Osteocyte (in vitro differentiated cells): ENCODE data around the gene PKP1. TPM values are rescaled to one million over a fixed set of nuclear protein-coding genes. Genes with fewer than 3 reads are reported as not detected.

ENCODE experiments used
- DNase-seq: peaks from one replicate; pipeline ENCODE4 v3.0.0; 2021; ENCODE audit warnings: mixed read lengths; ENCODE audit not compliant: unreplicated experiment; ENCODE audit errors: extremely low spot score
- H3K27ac Mint-ChIP-seq: one replicate; pipeline ENCODE4 v1.8.0; 2021; ENCODE audit warnings: mild to moderate bottlenecking, mixed read lengths; ENCODE audit not compliant: unreplicated experiment
- H3K27me3 Mint-ChIP-seq: one replicate; pipeline ENCODE4 v1.8.0; 2021; ENCODE audit warnings: mixed read lengths; ENCODE audit not compliant: unreplicated experiment
- H3K36me3 Mint-ChIP-seq: one replicate; pipeline ENCODE4 v1.8.0; 2021; ENCODE audit warnings: mixed read lengths; ENCODE audit not compliant: unreplicated experiment
- H3K4me1 Mint-ChIP-seq: one replicate; pipeline ENCODE4 v1.8.0; 2021; ENCODE audit warnings: mixed read lengths; ENCODE audit not compliant: unreplicated experiment
- H3K4me3 Mint-ChIP-seq: one replicate; pipeline ENCODE4 v1.8.0; 2021; ENCODE audit warnings: mild to moderate bottlenecking, moderate library complexity, mixed read lengths; ENCODE audit not compliant: unreplicated experiment
- H3K9me3 Mint-ChIP-seq: one replicate; pipeline ENCODE4 v1.8.0; 2021; ENCODE audit warnings: mixed read lengths; ENCODE audit not compliant: unreplicated experiment
- total RNA-seq: library from RNA; stranded (reverse); gene quantifications from 2 replicates; pipeline ENCODE4 v1.2.1, GENCODE V29; 2021
- TF ChIP-seq, protein P1 (sequence below): fragments of 200-600 bp; sonication (generic); IDR thresholded peaks from 2 replicates; pipeline ENCODE4 v1.5.0; 2021; ENCODE audit warnings: antibody characterized with exemption, mild to moderate bottlenecking, moderate library complexity

PKP1 gene
- total RNA-seq, 1 donor from 2014 or later = not detected

DNA sequence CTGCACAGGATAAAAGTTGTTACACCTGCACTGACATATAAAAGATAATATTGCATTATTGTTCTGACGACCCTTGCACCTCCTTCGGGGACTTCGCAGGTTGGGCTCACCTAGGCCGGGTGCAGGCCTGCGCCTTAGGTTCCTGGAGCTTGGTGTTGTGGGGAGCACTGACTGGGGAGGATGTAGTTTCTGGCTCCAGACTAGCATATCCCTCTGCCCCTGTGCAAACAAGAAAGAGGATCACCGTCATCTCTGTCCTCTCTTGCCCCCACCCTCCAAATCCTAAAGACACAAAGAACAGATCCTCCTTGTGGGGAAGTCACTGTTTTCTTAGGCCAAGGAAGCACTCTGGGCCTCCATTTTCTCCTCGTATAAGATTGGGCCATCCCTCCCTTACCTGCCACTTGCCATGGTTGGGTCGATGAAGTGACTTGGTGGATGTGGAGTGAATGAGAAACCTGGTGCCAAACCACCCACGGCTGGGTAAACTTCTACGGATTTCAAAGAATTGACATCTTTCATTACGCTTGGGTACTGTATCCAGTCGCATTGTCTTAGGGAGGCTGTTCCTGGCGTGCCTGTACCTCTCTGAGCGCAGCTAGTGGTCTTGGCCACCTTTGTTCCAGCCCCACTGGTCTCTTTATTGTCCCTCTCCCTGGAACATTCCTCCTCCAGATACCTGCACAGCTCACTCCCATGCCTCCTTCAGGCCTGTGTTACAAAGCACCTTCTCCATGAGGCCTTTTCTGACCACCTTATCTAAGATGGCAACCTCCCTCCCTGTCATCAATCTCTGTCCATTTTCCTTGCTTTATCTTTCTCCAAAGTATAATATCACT is 34.4 kb upstream of the PKP1 start:
- no peak overlapping the region for H3K4me3 Mint-ChIP-seq
- no peak overlapping the region for H3K27ac Mint-ChIP-seq
- no peaks in the 10 kb centered on the region for H3K4me1 Mint-ChIP-seq
- no peaks in the 10 kb centered on the region for H3K36me3 Mint-ChIP-seq
- peaks cover 44% of the 10 kb centered on the region for H3K27me3 Mint-ChIP-seq
- H3K9me3 Mint-ChIP-seq = no peaks in the 10 kb centered on the region
- TF ChIP-seq, protein P1, sequence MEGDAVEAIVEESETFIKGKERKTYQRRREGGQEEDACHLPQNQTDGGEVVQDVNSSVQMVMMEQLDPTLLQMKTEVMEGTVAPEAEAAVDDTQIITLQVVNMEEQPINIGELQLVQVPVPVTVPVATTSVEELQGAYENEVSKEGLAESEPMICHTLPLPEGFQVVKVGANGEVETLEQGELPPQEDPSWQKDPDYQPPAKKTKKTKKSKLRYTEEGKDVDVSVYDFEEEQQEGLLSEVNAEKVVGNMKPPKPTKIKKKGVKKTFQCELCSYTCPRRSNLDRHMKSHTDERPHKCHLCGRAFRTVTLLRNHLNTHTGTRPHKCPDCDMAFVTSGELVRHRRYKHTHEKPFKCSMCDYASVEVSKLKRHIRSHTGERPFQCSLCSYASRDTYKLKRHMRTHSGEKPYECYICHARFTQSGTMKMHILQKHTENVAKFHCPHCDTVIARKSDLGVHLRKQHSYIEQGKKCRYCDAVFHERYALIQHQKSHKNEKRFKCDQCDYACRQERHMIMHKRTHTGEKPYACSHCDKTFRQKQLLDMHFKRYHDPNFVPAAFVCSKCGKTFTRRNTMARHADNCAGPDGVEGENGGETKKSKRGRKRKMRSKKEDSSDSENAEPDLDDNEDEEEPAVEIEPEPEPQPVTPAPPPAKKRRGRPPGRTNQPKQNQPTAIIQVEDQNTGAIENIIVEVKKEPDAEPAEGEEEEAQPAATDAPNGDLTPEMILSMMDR = no peak
- peak; percentile 74 for DNase-seq

DNA sequence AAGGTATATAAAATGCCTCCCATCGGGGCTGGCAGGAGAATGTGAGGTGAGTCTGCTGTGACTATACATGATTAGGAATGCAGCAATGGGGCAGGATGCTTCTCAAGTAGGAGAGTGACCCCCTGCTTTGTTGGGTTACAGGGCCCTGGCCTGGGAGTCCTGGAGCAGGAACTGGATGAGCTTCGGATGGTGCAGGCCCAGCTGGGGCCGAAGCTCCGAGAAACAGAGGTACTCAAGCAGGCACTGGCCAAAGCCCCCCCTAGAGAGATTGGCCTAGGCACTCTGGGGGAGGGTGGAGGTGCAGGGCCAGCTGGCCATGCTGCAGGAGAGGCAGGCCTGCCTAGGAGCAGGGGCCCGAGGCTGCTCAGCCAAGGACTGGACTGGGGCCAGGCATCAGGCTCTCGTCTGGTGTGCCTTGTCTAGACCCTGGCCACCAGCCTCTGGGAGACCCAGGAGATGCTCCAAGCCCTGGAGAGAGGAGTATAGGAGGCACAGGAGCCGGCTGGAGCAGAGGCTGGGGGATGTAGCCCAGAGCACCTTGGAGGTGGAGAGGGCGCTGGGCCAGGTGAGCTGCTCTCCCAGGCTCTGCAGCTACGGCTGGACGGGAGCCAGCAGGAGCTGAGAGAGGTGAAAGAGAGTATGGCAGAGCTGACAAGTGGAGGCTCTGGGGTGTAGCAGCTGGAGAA is 32.8 kb upstream of the PKP1 start:
- Mint-ChIP-seq H3K9me3 (no peaks in the 10 kb centered on the region), H3K4me3 (no peak overlapping the region), H3K27me3 (peaks cover 29% of the 10 kb centered on the region), H3K4me1 (peaks cover 3% of the 10 kb centered on the region), H3K36me3 (no peaks in the 10 kb centered on the region), H3K27ac (no peak overlapping the region)
- peak; percentile 74 for DNase-seq
- TF ChIP-seq, protein P1 = no peak

DNA sequence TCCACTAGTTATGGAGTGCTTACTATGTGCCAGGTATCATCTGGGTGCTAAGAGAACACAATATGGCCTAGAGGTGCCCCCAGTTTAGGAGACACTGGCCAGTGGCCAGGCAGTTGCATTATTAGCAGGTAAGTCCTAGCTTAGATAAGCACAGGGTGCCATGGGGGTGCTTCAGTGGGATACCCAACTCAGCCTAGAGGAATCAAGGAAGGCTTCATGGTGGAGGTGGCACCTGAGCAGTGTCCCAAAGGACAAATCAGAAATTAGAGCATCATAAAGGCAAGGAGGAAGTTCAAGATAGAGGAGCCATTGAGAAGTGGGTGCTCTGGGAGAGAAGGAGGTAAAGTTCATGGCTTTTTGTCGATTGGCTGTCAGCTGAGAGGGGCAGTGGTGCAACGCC is 31.9 kb upstream of the PKP1 start:
- no peak overlapping the region for H3K27ac Mint-ChIP-seq

DNA sequence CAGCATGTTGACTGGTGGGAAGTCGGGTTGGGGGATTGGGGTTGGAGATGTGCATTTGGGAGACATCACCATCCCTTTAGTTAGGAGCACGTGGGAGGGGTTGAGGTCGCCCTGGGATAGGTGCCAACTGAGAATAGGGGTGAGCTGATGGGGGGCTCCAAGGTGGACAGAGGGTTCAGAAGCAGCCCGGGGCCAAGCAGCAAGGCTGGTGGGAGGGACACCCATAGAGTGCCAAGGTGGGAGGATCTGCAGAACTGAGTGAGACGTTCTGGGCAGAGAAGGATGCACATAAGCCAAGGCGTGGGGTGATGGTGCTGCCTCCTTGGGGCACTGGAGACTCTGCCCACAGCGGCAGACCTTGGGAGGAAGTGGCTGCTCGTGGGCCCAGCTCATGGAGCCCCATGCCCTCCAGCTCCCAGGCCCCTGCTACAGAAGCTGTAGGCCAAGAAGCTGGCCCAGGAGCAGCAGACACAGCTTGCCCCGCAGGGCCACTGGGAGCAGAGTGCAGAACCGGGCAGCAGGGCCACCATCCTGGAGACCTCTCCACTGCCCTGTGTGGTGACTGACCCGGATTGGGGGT is 31.4 kb upstream of the PKP1 start:
- Mint-ChIP-seq H3K9me3 (no peaks in the 10 kb centered on the region), H3K4me1 (peaks cover 3% of the 10 kb centered on the region), H3K36me3 (no peaks in the 10 kb centered on the region), H3K27me3 (peaks cover 16% of the 10 kb centered on the region), H3K4me3 (no peak overlapping the region), H3K27ac (no peak overlapping the region)
- TF ChIP-seq, protein P1 = no peak
- DNase-seq = peak; percentile 80

More for the DNA sequence above, 31.9 kb upstream of the PKP1 start:
- no peak for DNase-seq
- Mint-ChIP-seq H3K36me3 (no peaks in the 10 kb centered on the region), H3K9me3 (no peaks in the 10 kb centered on the region), H3K4me3 (no peak overlapping the region), H3K27me3 (peaks cover 21% of the 10 kb centered on the region), H3K4me1 (peaks cover 3% of the 10 kb centered on the region)
- TF ChIP-seq, protein P1 = no peak

DNA sequence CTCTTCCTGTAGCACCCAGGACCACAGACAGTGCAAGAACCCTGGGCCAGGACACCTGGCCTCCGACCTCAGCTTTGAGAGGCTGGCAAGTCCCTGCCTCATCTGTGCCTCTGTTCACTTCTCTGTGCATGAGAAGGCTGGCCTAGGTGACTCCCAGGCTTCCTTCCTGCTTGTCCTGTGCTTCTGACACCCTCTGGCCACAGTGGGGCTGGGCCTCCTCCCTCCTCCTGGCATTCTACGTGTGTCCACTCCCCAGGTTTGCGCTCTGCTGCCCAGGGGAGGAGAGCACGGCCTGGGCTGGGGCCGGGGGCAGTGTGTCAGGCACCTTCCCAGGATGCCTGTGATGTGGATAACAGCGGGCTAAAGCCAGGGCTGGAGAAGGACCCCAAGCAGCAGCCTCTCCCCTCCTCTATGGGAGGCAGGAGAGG is 30.3 kb upstream of the PKP1 start:
- peaks cover 3% of the 10 kb centered on the region for H3K4me1 Mint-ChIP-seq
- H3K9me3 Mint-ChIP-seq = no peaks in the 10 kb centered on the region

More for the DNA sequence above, 30.3 kb upstream of the PKP1 start:
- Mint-ChIP-seq H3K27ac (no peak overlapping the region), H3K27me3 (peaks cover 8% of the 10 kb centered on the region), H3K36me3 (no peaks in the 10 kb centered on the region), H3K4me3 (no peak overlapping the region)
- peak; percentile 76 for DNase-seq
- TF ChIP-seq, protein P1 = no peak
